ENCODE results near the gene CSRP1.

Gene CSRP1

DNA sequence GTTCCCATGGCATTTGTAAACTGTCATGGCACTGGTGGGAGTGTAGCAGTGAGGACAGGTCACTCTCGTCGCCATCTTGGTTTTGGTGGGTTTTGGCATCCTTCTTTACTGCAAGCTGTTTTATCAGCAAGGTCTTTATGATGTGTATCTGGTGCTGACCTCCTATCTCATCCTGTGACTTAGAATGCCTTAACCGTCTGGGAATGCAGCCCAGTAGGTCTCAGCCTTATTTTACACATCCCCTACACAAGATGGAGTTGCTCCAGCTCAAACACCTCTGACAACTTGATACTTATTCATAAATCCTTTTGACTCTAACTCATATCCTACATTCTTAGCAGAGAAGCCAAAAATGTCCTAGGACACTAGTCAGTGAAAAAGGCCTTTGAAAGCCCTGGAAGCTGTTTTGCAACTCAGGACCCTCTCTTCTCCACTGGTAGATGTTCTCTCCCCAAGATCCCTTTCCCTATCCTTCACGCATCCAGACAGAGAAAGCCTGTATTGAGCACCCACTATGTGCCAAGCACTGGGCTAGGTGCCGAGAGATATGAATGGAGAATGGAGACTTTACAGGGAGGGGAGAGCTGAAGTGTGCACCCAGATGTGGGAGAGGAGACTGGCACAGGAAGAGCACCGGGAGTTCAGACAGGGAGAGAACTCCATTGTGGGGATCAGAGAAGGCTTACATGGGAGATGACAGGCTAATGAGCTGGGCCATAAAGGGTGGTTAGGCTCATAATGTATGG, 6.7 kb upstream of the CSRP1 start:
- Histone ChIP-seq H3K4me1 (ENCODE audit: insufficient read depth, poor library complexity, severe bottlenecking) (peaks cover 20% of the 10 kb centered on the region), H3K27ac (ENCODE audit: poor library complexity, severe bottlenecking) (no peak overlapping the region), H3K9me3 (ENCODE audit: severe bottlenecking) (no peaks in the 10 kb centered on the region), H3K4me3 (ENCODE audit: severe bottlenecking) (no peak overlapping the region), H3K27me3 (ENCODE audit: insufficient read depth, poor library complexity, severe bottlenecking) (no peaks in the 10 kb centered on the region), H3K36me3 (ENCODE audit: low read depth) (no peaks in the 10 kb centered on the region)
- TF ChIP-seq, protein P1, sequence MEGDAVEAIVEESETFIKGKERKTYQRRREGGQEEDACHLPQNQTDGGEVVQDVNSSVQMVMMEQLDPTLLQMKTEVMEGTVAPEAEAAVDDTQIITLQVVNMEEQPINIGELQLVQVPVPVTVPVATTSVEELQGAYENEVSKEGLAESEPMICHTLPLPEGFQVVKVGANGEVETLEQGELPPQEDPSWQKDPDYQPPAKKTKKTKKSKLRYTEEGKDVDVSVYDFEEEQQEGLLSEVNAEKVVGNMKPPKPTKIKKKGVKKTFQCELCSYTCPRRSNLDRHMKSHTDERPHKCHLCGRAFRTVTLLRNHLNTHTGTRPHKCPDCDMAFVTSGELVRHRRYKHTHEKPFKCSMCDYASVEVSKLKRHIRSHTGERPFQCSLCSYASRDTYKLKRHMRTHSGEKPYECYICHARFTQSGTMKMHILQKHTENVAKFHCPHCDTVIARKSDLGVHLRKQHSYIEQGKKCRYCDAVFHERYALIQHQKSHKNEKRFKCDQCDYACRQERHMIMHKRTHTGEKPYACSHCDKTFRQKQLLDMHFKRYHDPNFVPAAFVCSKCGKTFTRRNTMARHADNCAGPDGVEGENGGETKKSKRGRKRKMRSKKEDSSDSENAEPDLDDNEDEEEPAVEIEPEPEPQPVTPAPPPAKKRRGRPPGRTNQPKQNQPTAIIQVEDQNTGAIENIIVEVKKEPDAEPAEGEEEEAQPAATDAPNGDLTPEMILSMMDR (IDR thresholded peaks at IDR 0.05; ENCODE audit: poor library complexity, severe bottlenecking) = no peak
- DNase-seq (ENCODE audit: low spot score) = no peak
- ATAC-seq (ENCODE audit: low read depth) = no peak

DNA sequence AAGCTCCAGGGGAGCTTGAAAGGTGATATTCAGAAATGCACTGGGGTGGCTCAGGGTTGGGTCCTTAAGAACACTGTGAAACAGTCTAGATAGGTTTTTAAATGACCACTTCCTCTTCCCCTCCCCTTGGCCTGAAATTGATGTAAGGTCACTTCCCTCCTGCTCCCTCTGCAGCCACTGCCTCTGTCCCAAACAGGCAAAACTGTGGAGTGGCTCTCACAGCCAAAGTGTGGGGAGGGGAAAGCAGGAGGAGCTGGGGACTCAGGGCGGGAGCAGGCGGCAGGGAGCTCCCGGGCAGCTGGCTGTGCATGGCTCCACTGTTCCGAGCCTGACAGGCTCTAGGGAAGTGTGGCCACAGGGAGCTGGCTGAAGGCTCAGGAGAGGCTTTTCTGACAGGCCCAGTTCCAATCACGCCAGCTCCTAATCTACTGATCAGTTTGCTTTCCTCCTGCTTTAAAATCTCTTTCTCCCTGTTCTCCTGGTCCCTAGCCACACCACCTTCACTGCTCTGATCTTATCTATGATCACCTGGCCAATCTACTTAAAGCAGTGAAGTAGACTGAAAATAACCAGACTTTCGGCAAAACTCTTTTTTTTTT, 5.1 kb upstream of the CSRP1 start:
- H3K27ac ChIP-seq (ENCODE audit: poor library complexity, severe bottlenecking) = no peak overlapping the region
- TF ChIP-seq, protein P1 (IDR thresholded peaks at IDR 0.05; ENCODE audit: poor library complexity, severe bottlenecking) = no peak
- H3K4me3 ChIP-seq (ENCODE audit: severe bottlenecking) = no peak overlapping the region
- ATAC-seq (ENCODE audit: low read depth) = no peak
- H3K4me1 ChIP-seq (ENCODE audit: insufficient read depth, poor library complexity, severe bottlenecking) = peaks cover 10% of the 10 kb centered on the region
- H3K27me3 ChIP-seq (ENCODE audit: insufficient read depth, poor library complexity, severe bottlenecking) = no peaks in the 10 kb centered on the region
- DNase-seq (ENCODE audit: low spot score) = no peak
- H3K36me3 ChIP-seq (ENCODE audit: low read depth) = no peaks in the 10 kb centered on the region
- H3K9me3 ChIP-seq (ENCODE audit: severe bottlenecking) = no peaks in the 10 kb centered on the region

DNA sequence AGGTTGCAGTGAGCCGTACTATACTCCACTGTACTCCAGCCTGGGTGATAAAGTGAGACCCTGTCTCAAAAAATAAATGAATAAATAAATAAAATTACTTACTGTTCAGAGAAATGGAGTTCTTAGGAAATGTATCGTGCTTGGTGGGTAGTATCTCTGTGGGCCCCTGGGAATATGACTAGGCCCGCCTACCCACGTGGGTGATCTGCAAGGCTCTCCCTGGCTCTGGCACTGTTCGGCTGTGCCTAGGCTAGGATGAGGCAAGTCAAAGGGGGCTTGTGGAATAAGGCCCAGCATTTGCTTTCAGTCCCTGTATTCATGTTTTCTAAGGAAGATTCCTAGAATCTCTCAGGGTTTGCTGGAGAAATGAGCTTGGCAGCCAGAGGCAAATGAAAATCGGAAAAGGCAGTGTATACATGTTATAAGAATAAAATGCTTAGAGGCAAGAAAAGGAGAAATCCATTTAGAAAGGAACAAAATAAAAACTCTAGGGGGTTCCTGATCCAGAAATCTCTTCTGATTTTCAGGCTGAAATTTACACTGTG, 4.5 kb upstream of the CSRP1 start:
- ATAC-seq (ENCODE audit: low read depth) (no peak), DNase-seq (ENCODE audit: low spot score) (no peak)
- TF ChIP-seq, protein P1 (IDR thresholded peaks at IDR 0.05; ENCODE audit: poor library complexity, severe bottlenecking) = no peak
- Histone ChIP-seq H3K9me3 (ENCODE audit: severe bottlenecking) (no peaks in the 10 kb centered on the region), H3K4me1 (ENCODE audit: insufficient read depth, poor library complexity, severe bottlenecking) (peaks cover 7% of the 10 kb centered on the region), H3K27me3 (ENCODE audit: insufficient read depth, poor library complexity, severe bottlenecking) (no peaks in the 10 kb centered on the region), H3K36me3 (ENCODE audit: low read depth) (no peaks in the 10 kb centered on the region), H3K27ac (ENCODE audit: poor library complexity, severe bottlenecking) (no peak overlapping the region), H3K4me3 (ENCODE audit: severe bottlenecking) (no peak overlapping the region)

DNA sequence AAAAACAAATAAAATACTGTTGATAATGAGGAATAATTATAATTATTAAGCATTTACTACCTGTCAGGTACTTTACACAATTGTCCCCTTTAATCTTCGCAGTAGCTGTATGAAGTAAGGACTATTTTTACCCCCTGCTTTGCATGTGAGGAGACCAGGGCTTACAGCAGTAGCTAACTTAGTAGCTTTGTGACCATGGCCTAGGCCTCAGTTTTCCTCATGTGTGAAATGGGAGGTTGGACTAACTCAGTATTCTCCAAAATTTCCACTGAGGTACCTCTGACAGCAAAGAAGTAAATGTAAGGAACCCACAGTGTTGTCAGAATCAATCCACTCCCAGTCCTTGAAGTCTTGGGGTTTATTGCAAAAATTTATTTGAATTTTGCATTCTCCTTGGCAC, 3.8 kb upstream of the CSRP1 start:
- no peak for DNase-seq (ENCODE audit: low spot score)

More for the DNA sequence above, 3.8 kb upstream of the CSRP1 start:
- Histone ChIP-seq H3K27ac (ENCODE audit: poor library complexity, severe bottlenecking) (no peak overlapping the region), H3K4me3 (ENCODE audit: severe bottlenecking) (no peak overlapping the region), H3K27me3 (ENCODE audit: insufficient read depth, poor library complexity, severe bottlenecking) (no peaks in the 10 kb centered on the region), H3K36me3 (ENCODE audit: low read depth) (no peaks in the 10 kb centered on the region), H3K9me3 (ENCODE audit: severe bottlenecking) (no peaks in the 10 kb centered on the region), H3K4me1 (ENCODE audit: insufficient read depth, poor library complexity, severe bottlenecking) (peaks cover 8% of the 10 kb centered on the region)
- ATAC-seq (ENCODE audit: low read depth) = no peak
- TF ChIP-seq, protein P1 (IDR thresholded peaks at IDR 0.05; ENCODE audit: poor library complexity, severe bottlenecking) = no peak
